Measurements from ENCODE around the gene CD38. TPM values are rescaled to one million over a fixed set of nuclear protein-coding genes. Genes with fewer than 3 reads are reported as not detected.
A peak's percentile ranks its signal among the peaks of the same experiment; 100 is the strongest.
"Not testable (repeated sequence)": the region's sequence is repeated elsewhere in the genome, so short reads cannot be mapped to it uniquely, and the experiment has no call there.

CD38 gene
- total RNA-seq, 1 experiment from 2014 or later, result not detected

- H3K27me3 ChIP-seq (ENCODE audit: low read length), result no peaks in the 10 kb centered on the region
- H3K27ac ChIP-seq (ENCODE audit: low read length), result no peak overlapping the region
- no peaks in the 10 kb centered on the region for H3K36me3 ChIP-seq (ENCODE audit: low read depth, low read length)
- H3K4me2 ChIP-seq (ENCODE audit: low read length), result no peak overlapping the region
- peak; percentile 61 for DNase-seq
- no peaks in the 10 kb centered on the region for H3K79me2 ChIP-seq (ENCODE audit: low read length)
- no peak overlapping the region for H3K9ac ChIP-seq (ENCODE audit: low read length)
- no peaks in the 10 kb centered on the region for H3K9me2 ChIP-seq (replicated peaks; ENCODE audit: low read length)
- no TSS peak for BruUV-seq (replicated peaks)
- H3K4me1 ChIP-seq (ENCODE audit: insufficient read depth, low read length), result peaks cover 4% of the 10 kb centered on the region; the same call in 1 of the 2 replicates
- ChIA-PET POLR2A (ENCODE audit: unreplicated experiment) (no interaction called here), CTCF (no interaction called here)
- intact Hi-C loops (cut with micrococcal nuclease), result no loop called here
- H3K9me3 ChIP-seq (ENCODE audit: low read length), result 0 out of 2 replicates have a peak, but pooled peaks cover 6% of the 10 kb centered on the region
- H3F3A ChIP-seq (ENCODE audit: low read length, unreplicated experiment), result no peaks in the 10 kb centered on the region
- TF ChIP-seq CTCF (conservative IDR thresholded peaks at IDR 0.05; ENCODE audit: low read depth, low read length) (no peak), EZH2 (IDR thresholded peaks at IDR 0.05; ENCODE audit: low read length, unreplicated experiment) (no peak), EZH2phosphoT487 (IDR thresholded peaks at IDR 0.05; ENCODE audit: borderline replicate concordance, low read length) (no peak)
- H2AFZ ChIP-seq (ENCODE audit: low read length), result no peak overlapping the region
- H3K4me3 ChIP-seq (ENCODE audit: low read length), result no peak overlapping the region
- ATAC-seq, result peak; percentile 37
- H4K20me1 ChIP-seq (ENCODE audit: low read length), result no peaks in the 10 kb centered on the region
Measured at GRCh38 chr4:15797320-15797719, 19.2 kb downstream of the CD38 start.

- POLR2A ChIA-PET (ENCODE audit: unreplicated experiment), result no interaction called here
Measured at GRCh38 chr4:15799141-15799540, 21.0 kb downstream of the CD38 start.

GRCh38 chr4:15799701-15800100, 21.6 kb downstream of the CD38 start:
- no peak overlapping the region for H3K27ac ChIP-seq (ENCODE audit: low read length)
- peaks cover 4% of the 10 kb centered on the region; the same call in 1 of the 2 replicates for H3K4me1 ChIP-seq (ENCODE audit: insufficient read depth, low read length)
- TF ChIP-seq EZH2phosphoT487 (IDR thresholded peaks at IDR 0.05; ENCODE audit: borderline replicate concordance, low read length) (no peak), CTCF (conservative IDR thresholded peaks at IDR 0.05; ENCODE audit: low read depth, low read length) (no peak), EZH2 (IDR thresholded peaks at IDR 0.05; ENCODE audit: low read length, unreplicated experiment) (no peak)
- ATAC-seq (no peak), DNase-seq (no peak)
- no peaks in the 10 kb centered on the region for H3K36me3 ChIP-seq (ENCODE audit: low read depth, low read length)
- no peak overlapping the region for H3K4me2 ChIP-seq (ENCODE audit: low read length)
- ChIA-PET CTCF (no interaction called here), POLR2A (ENCODE audit: unreplicated experiment) (no interaction called here)
- no TSS peak for BruUV-seq (replicated peaks)
- no peaks in the 10 kb centered on the region for H3F3A ChIP-seq (ENCODE audit: low read length, unreplicated experiment)
- H3K9me2 ChIP-seq (replicated peaks; ENCODE audit: low read length), result no peaks in the 10 kb centered on the region
- no peaks in the 10 kb centered on the region for H4K20me1 ChIP-seq (ENCODE audit: low read length)
- no peaks in the 10 kb centered on the region for H3K27me3 ChIP-seq (ENCODE audit: low read length)
- intact Hi-C loops (cut with micrococcal nuclease), result loop anchor here (10.0 kb wide), 1 partner anchor 395 kb away; no protein-coding TSS in a partner anchor
- H3K4me3 ChIP-seq (ENCODE audit: low read length), result no peak overlapping the region
- 0 out of 2 replicates have a peak, but pooled peaks cover 6% of the 10 kb centered on the region for H3K9me3 ChIP-seq (ENCODE audit: low read length)
- no peak overlapping the region for H3K9ac ChIP-seq (ENCODE audit: low read length)
- no peak overlapping the region for H2AFZ ChIP-seq (ENCODE audit: low read length)
- H3K79me2 ChIP-seq (ENCODE audit: low read length), result no peaks in the 10 kb centered on the region

More at GRCh38 chr4:15799141-15799540, 21.0 kb downstream of the CD38 start:
- intact Hi-C loops (cut with micrococcal nuclease), result no loop called here
- Histone ChIP-seq H4K20me1 (ENCODE audit: low read length) (no peaks in the 10 kb centered on the region), H3K9me3 (ENCODE audit: low read length) (0 out of 2 replicates have a peak, but pooled peaks cover 6% of the 10 kb centered on the region), H3K4me1 (ENCODE audit: insufficient read depth, low read length) (peaks cover 4% of the 10 kb centered on the region; the same call in 1 of the 2 replicates), H3K27me3 (ENCODE audit: low read length) (no peaks in the 10 kb centered on the region), H3K9me2 (replicated peaks; ENCODE audit: low read length) (no peaks in the 10 kb centered on the region), H2AFZ (ENCODE audit: low read length) (no peak overlapping the region), H3K36me3 (ENCODE audit: low read depth, low read length) (no peaks in the 10 kb centered on the region), H3K9ac (ENCODE audit: low read length) (no peak overlapping the region), H3K4me2 (ENCODE audit: low read length) (no peak overlapping the region), H3K27ac (ENCODE audit: low read length) (no peak overlapping the region), H3F3A (ENCODE audit: low read length, unreplicated experiment) (no peaks in the 10 kb centered on the region), H3K4me3 (ENCODE audit: low read length) (no peak overlapping the region), H3K79me2 (ENCODE audit: low read length) (no peaks in the 10 kb centered on the region)
- CTCF ChIA-PET, result no interaction called here
- TF ChIP-seq EZH2 (IDR thresholded peaks at IDR 0.05; ENCODE audit: low read length, unreplicated experiment) (no peak), EZH2phosphoT487 (IDR thresholded peaks at IDR 0.05; ENCODE audit: borderline replicate concordance, low read length) (no peak)
- DNase-seq, result no peak
- no TSS peak for BruUV-seq (replicated peaks)
- ATAC-seq, result no peak

- CTCF ChIA-PET; H2AFZ ChIP-seq (ENCODE audit: low read length); ATAC-seq; H3K27ac ChIP-seq (ENCODE audit: low read length); H4K20me1 ChIP-seq (ENCODE audit: low read length); POLR2A ChIA-PET (ENCODE audit: unreplicated experiment); H3K9me2 ChIP-seq (replicated peaks; ENCODE audit: low read length); DNase-seq; H3K9ac ChIP-seq (ENCODE audit: low read length); BruUV-seq (replicated peaks); H3K4me3 ChIP-seq (ENCODE audit: low read length); H3K79me2 ChIP-seq (ENCODE audit: low read length); H3K9me3 ChIP-seq (ENCODE audit: low read length); H3F3A ChIP-seq (ENCODE audit: low read length, unreplicated experiment); H3K4me1 ChIP-seq (ENCODE audit: insufficient read depth, low read length); H3K36me3 ChIP-seq (ENCODE audit: low read depth, low read length); H3K4me2 ChIP-seq (ENCODE audit: low read length); H3K27me3 ChIP-seq (ENCODE audit: low read length): not testable (repeated sequence)
- intact Hi-C loops (cut with micrococcal nuclease), result loop anchor here (10.0 kb wide), 1 partner anchor 392 kb away; no protein-coding TSS in a partner anchor
Measured at GRCh38 chr4:15802497-15802896, 24.4 kb downstream of the CD38 start.
